MM.1S (cell line): ENCODE measurements around the gene KLHDC10.
"Not testable (repeated sequence)": the region's sequence is repeated elsewhere in the genome, so short reads cannot be mapped to it uniquely, and the experiment has no call there.

Experiments used
- DNase-seq: peaks from one replicate; pipeline ENCODE4 v3.0.0-alpha.2; 2015
- H2AFZ ChIP-seq: fragments of 300-600 bp; sonication (generic); 2 replicates; pipeline ENCODE4 v1.6.0; 2016; ENCODE audit warnings: antibody characterized with exemption, low read length
- H3F3A ChIP-seq: fragments of 300-600 bp; sonication (generic); 2 replicates; pipeline ENCODE4 v1.6.1; 2016; ENCODE audit warnings: mild to moderate bottlenecking, antibody characterized with exemption, low read length, moderate library complexity, mixed read lengths; ENCODE audit not compliant: insufficient read depth
- H3K27ac ChIP-seq: fragments of 300-600 bp; sonication (generic); 2 replicates; pipeline ENCODE4 v1.5.1; 2016; ENCODE audit warnings: mild to moderate bottlenecking, low read length
- H3K27me3 ChIP-seq: fragments of 300-600 bp; sonication (generic); replicated peaks from 2 replicates; pipeline ENCODE4 v1.6.0; 2016; ENCODE audit warnings: low read length; ENCODE audit not compliant: insufficient read depth
- H3K36me3 ChIP-seq: fragments of 300-600 bp; sonication (generic); replicated peaks from 2 replicates; pipeline ENCODE4 v1.6.1; 2016; ENCODE audit warnings: mild to moderate bottlenecking, low read length, mixed read lengths; ENCODE audit not compliant: insufficient read depth
- H3K4me1 ChIP-seq: fragments of 300-600 bp; sonication (generic); 2 replicates; pipeline ENCODE4 v1.6.1; 2016; ENCODE audit warnings: low read length, mixed read lengths
- H3K4me2 ChIP-seq: fragments of 300-600 bp; sonication (generic); 2 replicates; pipeline ENCODE4 v1.6.0; 2016; ENCODE audit warnings: low read depth, low read length
- H3K4me3 ChIP-seq: fragments of 300-600 bp; sonication (generic); 2 replicates; pipeline ENCODE4 v1.5.1; 2016; ENCODE audit warnings: low read length, mixed read lengths
- H3K79me2 ChIP-seq: fragments of 300-600 bp; sonication (generic); 2 replicates; pipeline ENCODE4 v1.6.1; 2016; ENCODE audit warnings: mixed run types, low read length, mixed read lengths
- H3K9ac ChIP-seq: fragments of 300-600 bp; sonication (generic); 2 replicates; pipeline ENCODE4 v1.6.1; 2016; ENCODE audit warnings: low read length, mixed read lengths
- H3K9me2 ChIP-seq: fragments of 300-600 bp; sonication (generic); replicated peaks from 2 replicates; pipeline ENCODE4 v1.6.1; 2016; ENCODE audit warnings: mild to moderate bottlenecking, low read length, mixed read lengths; ENCODE audit not compliant: insufficient read depth
- H3K9me3 ChIP-seq: fragments of 300-600 bp; sonication (generic); replicated peaks from 2 replicates; pipeline ENCODE4 v1.6.1; 2016; ENCODE audit warnings: mild to moderate bottlenecking, low read length, mixed read lengths; ENCODE audit not compliant: insufficient read depth
- H4K20me1 ChIP-seq: fragments of 300-600 bp; sonication (generic); 2 replicates; pipeline ENCODE4 v1.6.1; 2016; ENCODE audit warnings: mild to moderate bottlenecking, low read length, moderate library complexity, mixed read lengths; ENCODE audit not compliant: insufficient read depth
- CTCF ChIP-seq: fragments of 300-600 bp; sonication (generic); IDR thresholded peaks from 2 replicates; pipeline ENCODE4 v1.5.1; 2016; ENCODE audit warnings: antibody characterized with exemption, low read length, mixed read lengths
- EZH2 ChIP-seq: fragments of 300-600 bp; sonication (generic); optimal IDR thresholded peaks from 2 replicates; pipeline ENCODE3; 2017; ENCODE audit warnings: low read depth, mild to moderate bottlenecking, antibody characterized with exemption, low read length, mixed read lengths
- EZH2phosphoT487 ChIP-seq: fragments of 300-600 bp; sonication (generic); IDR thresholded peaks from 2 replicates; pipeline ENCODE4 v1.6.1; 2018; ENCODE audit warnings: antibody characterized with exemption, low read length

Gene KLHDC10

GRCh38 chr7:130180571-130181262 lies 110.4 kb downstream of the KLHDC10 start:
- Histone ChIP-seq H3K27me3 (no peaks in the 10 kb centered on the region), H3K9me3 (no peaks in the 10 kb centered on the region), H3K27ac (no peak overlapping the region), H3K9ac (no peak overlapping the region), H3K4me2 (no peak overlapping the region), H2AFZ (no peak overlapping the region), H4K20me1 (no peaks in the 10 kb centered on the region; the same call in 1 of the 2 replicates), H3K4me3 (no peak overlapping the region), H3K79me2 (no peaks in the 10 kb centered on the region), H3F3A (no peaks in the 10 kb centered on the region; the same call in 1 of the 2 replicates), H3K4me1 (no peaks in the 10 kb centered on the region), H3K9me2 (no peaks in the 10 kb centered on the region), H3K36me3 (peaks cover 17% of the 10 kb centered on the region; the same call in 1 of the 2 replicates)
- no peak for TF ChIP-seq EZH2phosphoT487
- TF ChIP-seq CTCF: no peak
- TF ChIP-seq EZH2: no peak
- no peak for DNase-seq

GRCh38 chr7:130181263-130181605 lies 110.9 kb downstream of the KLHDC10 start:
- Histone ChIP-seq H3K9ac (no peak overlapping the region), H3K9me2 (no peaks in the 10 kb centered on the region), H3K27me3 (no peaks in the 10 kb centered on the region), H3K4me1 (no peaks in the 10 kb centered on the region), H3K36me3 (peaks cover 17% of the 10 kb centered on the region; the same call in 1 of the 2 replicates), H2AFZ (no peak overlapping the region), H3K27ac (no peak overlapping the region), H3K79me2 (no peaks in the 10 kb centered on the region), H4K20me1 (no peaks in the 10 kb centered on the region), H3K4me2 (no peak overlapping the region), H3F3A (no peaks in the 10 kb centered on the region), H3K9me3 (no peaks in the 10 kb centered on the region), H3K4me3 (no peak overlapping the region)
- TF ChIP-seq CTCF (no peak), EZH2 (no peak), EZH2phosphoT487 (no peak)
- DNase-seq: no peak

DNA sequence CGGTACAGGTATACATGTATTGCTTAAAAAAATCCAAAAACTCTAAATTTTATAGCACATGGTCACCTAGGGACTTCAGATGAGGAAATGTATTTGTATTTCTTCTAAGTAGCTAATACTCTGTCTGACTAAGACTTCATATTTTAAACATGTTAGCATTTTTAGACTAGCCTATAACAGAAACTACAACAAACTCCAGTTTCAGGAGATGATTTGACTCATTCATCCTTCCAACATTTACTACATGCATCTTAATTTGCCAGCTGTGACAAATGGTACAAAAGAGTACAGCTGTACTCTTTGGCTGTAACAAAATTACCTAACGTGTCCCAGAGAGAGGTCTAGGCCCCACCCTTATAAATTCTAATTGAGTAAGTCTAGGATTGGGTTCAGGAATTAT lies 112.7 kb downstream of the KLHDC10 start:
- DNase-seq: no peak
- Histone ChIP-seq H3K27ac (no peak overlapping the region), H3F3A (no peaks in the 10 kb centered on the region), H3K9ac (no peak overlapping the region), H4K20me1 (no peaks in the 10 kb centered on the region), H3K4me1 (no peaks in the 10 kb centered on the region), H3K79me2 (0 out of 2 replicates have a peak, but pooled peaks cover 5% of the 10 kb centered on the region), H3K9me3 (no peaks in the 10 kb centered on the region), H3K4me3 (no peak overlapping the region), H3K4me2 (no peak overlapping the region), H3K27me3 (no peaks in the 10 kb centered on the region), H2AFZ (no peak overlapping the region), H3K36me3 (peaks cover 17% of the 10 kb centered on the region; the same call in 1 of the 2 replicates), H3K9me2 (no peaks in the 10 kb centered on the region)
- TF ChIP-seq EZH2phosphoT487 (no peak), CTCF (no peak), EZH2 (no peak)

GRCh38 chr7:130184349-130184748 lies 114.0 kb downstream of the KLHDC10 start:
- H3K27ac ChIP-seq, H3K27me3 ChIP-seq, H3K9me3 ChIP-seq, DNase-seq, H3K4me1 ChIP-seq, H3K79me2 ChIP-seq, H3K9ac ChIP-seq, H3K4me2 ChIP-seq, H4K20me1 ChIP-seq, H2AFZ ChIP-seq, H3F3A ChIP-seq, H3K4me3 ChIP-seq, H3K9me2 ChIP-seq: not testable (repeated sequence)
- H3K36me3 ChIP-seq: peaks cover 17% of the 10 kb centered on the region; the same call in 1 of the 2 replicates
